ENCODE data around the gene DTNA.
"Not testable (repeated sequence)": the region's sequence is repeated elsewhere in the genome, so short reads cannot be mapped to it uniquely, and the experiment has no call there.

The DTNA gene

GRCh38 chr18:34709750-34710441 lies at the start of gene DTNA:
DTNA (plus strand) TSS chr18:34710298; CDS start chr18:34755977, 45,679 bp downstream.
- peak; percentile 24 for DNase-seq (ENCODE audit: low spot score)

- no peak for DNase-seq (ENCODE audit: low spot score)
Observed at GRCh38 chr18:34660572-34660971, 49.5 kb upstream of the DTNA start.

GRCh38 chr18:34661464-34662087 lies 48.5 kb upstream of the DTNA start:
- DNase-seq (ENCODE audit: low spot score) = peak; percentile 67

- DNase-seq (ENCODE audit: low spot score) = no peak
Observed at GRCh38 chr18:34676816-34677574, 33.1 kb upstream of the DTNA start.

- DNase-seq (ENCODE audit: low spot score) = not testable (repeated sequence)
Observed at GRCh38 chr18:34689750-34690149, 20.3 kb upstream of the DTNA start.

- no peak for DNase-seq (ENCODE audit: low spot score)
Observed at GRCh38 chr18:34691614-34692013, 18.5 kb upstream of the DTNA start.

GRCh38 chr18:34694591-34695165 lies 15.4 kb upstream of the DTNA start:
- DNase-seq (ENCODE audit: low spot score) = no peak

- DNase-seq (ENCODE audit: low spot score) = no peak
Observed at GRCh38 chr18:34695310-34695709, 14.8 kb upstream of the DTNA start.

GRCh38 chr18:34696671-34697070 lies 13.4 kb upstream of the DTNA start:
- DNase-seq (ENCODE audit: low spot score) = no peak

GRCh38 chr18:34697233-34697632 lies 12.9 kb upstream of the DTNA start:
- DNase-seq (ENCODE audit: low spot score) = no peak

GRCh38 chr18:34697891-34698290 lies 12.2 kb upstream of the DTNA start:
- DNase-seq (ENCODE audit: low spot score) = no peak

- DNase-seq (ENCODE audit: low spot score) = no peak
Observed at GRCh38 chr18:34701911-34702310, 8.2 kb upstream of the DTNA start.

- DNase-seq (ENCODE audit: low spot score) = no peak
Observed at GRCh38 chr18:34702814-34703213, 7.3 kb upstream of the DTNA start.

- DNase-seq (ENCODE audit: low spot score) = no peak
Observed at GRCh38 chr18:34704074-34704473, 6.0 kb upstream of the DTNA start.

GRCh38 chr18:34704823-34705222 lies 5.3 kb upstream of the DTNA start:
- no peak for DNase-seq (ENCODE audit: low spot score)

- no peak for DNase-seq (ENCODE audit: low spot score)
Observed at GRCh38 chr18:34707670-34708069, 2.4 kb upstream of the DTNA start.

GRCh38 chr18:34709104-34709503 lies 994 bp upstream of the DTNA start:
- no peak for DNase-seq (ENCODE audit: low spot score)

- DNase-seq (ENCODE audit: low spot score) = no peak
Observed at GRCh38 chr18:34710458-34710914, 388 bp downstream of the DTNA start.

GRCh38 chr18:34710934-34711333 lies 836 bp downstream of the DTNA start:
- DNase-seq (ENCODE audit: low spot score) = no peak

GRCh38 chr18:34716111-34716510 lies 6.0 kb downstream of the DTNA start:
- DNase-seq (ENCODE audit: low spot score) = not testable (repeated sequence)

GRCh38 chr18:34718610-34719009 lies 8.5 kb downstream of the DTNA start:
- DNase-seq (ENCODE audit: low spot score) = no peak

GRCh38 chr18:34720220-34720619 lies 10.1 kb downstream of the DTNA start:
- DNase-seq (ENCODE audit: low spot score) = no peak

- DNase-seq (ENCODE audit: low spot score) = no peak
Observed at GRCh38 chr18:34723143-34723542, 13.0 kb downstream of the DTNA start.
